ENCODE data around the gene PDGFRB. TPM values are rescaled to one million over a fixed set of nuclear protein-coding genes. Genes with fewer than 3 reads are reported as not detected.

Gene PDGFRB
- total RNA-seq, 1 donor from 2014 or later = 2.3 TPM

- Mint-ChIP-seq H3K27ac (peak overlapping the region; percentile 5), H3K36me3 (ENCODE audit: insufficient read depth) (no peaks in the 10 kb centered on the region), H3K4me1 (ENCODE audit: low read depth) (peaks cover 5% of the 10 kb centered on the region), H3K9me3 (ENCODE audit: low read depth) (no peaks in the 10 kb centered on the region), H3K4me3 (ENCODE audit: low read depth) (no peak overlapping the region), H3K27me3 (peaks cover 28% of the 10 kb centered on the region)
- DNase-seq (ENCODE audit: low spot score, unreplicated experiment) = no peak
- TF ChIP-seq CTCF (IDR thresholded peaks at IDR 0.05; ENCODE audit: unreplicated experiment) = no peak
Observed at GRCh38 chr5:150078802-150079689, 76.6 kb downstream of the PDGFRB start.

GRCh38 chr5:150077996-150078801, 77.4 kb downstream of the PDGFRB start:
- Mint-ChIP-seq H3K9me3 (ENCODE audit: low read depth) (no peaks in the 10 kb centered on the region), H3K4me1 (ENCODE audit: low read depth) (peaks cover 5% of the 10 kb centered on the region), H3K27me3 (peaks cover 21% of the 10 kb centered on the region), H3K27ac (peak overlapping the region; percentile 5), H3K4me3 (ENCODE audit: low read depth) (no peak overlapping the region), H3K36me3 (ENCODE audit: insufficient read depth) (no peaks in the 10 kb centered on the region)
- DNase-seq (ENCODE audit: low spot score, unreplicated experiment) = no peak
- no peak for TF ChIP-seq CTCF (IDR thresholded peaks at IDR 0.05; ENCODE audit: unreplicated experiment)

GRCh38 chr5:150077060-150077459, 78.6 kb downstream of the PDGFRB start:
- H3K4me1 Mint-ChIP-seq (ENCODE audit: low read depth) = peaks cover 5% of the 10 kb centered on the region

GRCh38 chr5:150075806-150076205, 79.8 kb downstream of the PDGFRB start:
- H3K4me1 Mint-ChIP-seq (ENCODE audit: low read depth) = peaks cover 5% of the 10 kb centered on the region
- no peak overlapping the region for H3K27ac Mint-ChIP-seq
- DNase-seq (ENCODE audit: low spot score, unreplicated experiment) = no peak
- TF ChIP-seq CTCF (IDR thresholded peaks at IDR 0.05; ENCODE audit: unreplicated experiment) = no peak
- H3K27me3 Mint-ChIP-seq = peaks cover 11% of the 10 kb centered on the region
- no peaks in the 10 kb centered on the region for H3K36me3 Mint-ChIP-seq (ENCODE audit: insufficient read depth)
- no peaks in the 10 kb centered on the region for H3K9me3 Mint-ChIP-seq (ENCODE audit: low read depth)
- no peak overlapping the region for H3K4me3 Mint-ChIP-seq (ENCODE audit: low read depth)

More at GRCh38 chr5:150077060-150077459, 78.6 kb downstream of the PDGFRB start:
- H3K27ac Mint-ChIP-seq = no peak overlapping the region
- no peaks in the 10 kb centered on the region for H3K36me3 Mint-ChIP-seq (ENCODE audit: insufficient read depth)
- no peak for DNase-seq (ENCODE audit: low spot score, unreplicated experiment)
- H3K9me3 Mint-ChIP-seq (ENCODE audit: low read depth) = no peaks in the 10 kb centered on the region
- TF ChIP-seq CTCF (IDR thresholded peaks at IDR 0.05; ENCODE audit: unreplicated experiment) = no peak
- no peak overlapping the region for H3K4me3 Mint-ChIP-seq (ENCODE audit: low read depth)
- peaks cover 17% of the 10 kb centered on the region for H3K27me3 Mint-ChIP-seq

- DNase-seq (ENCODE audit: low spot score, unreplicated experiment) = no peak
Observed at GRCh38 chr5:150075233-150075632, 80.4 kb downstream of the PDGFRB start.

More at GRCh38 chr5:150075233-150075632, 80.4 kb downstream of the PDGFRB start:
- Mint-ChIP-seq H3K4me3 (ENCODE audit: low read depth) (no peak overlapping the region), H3K36me3 (ENCODE audit: insufficient read depth) (no peaks in the 10 kb centered on the region), H3K9me3 (ENCODE audit: low read depth) (no peaks in the 10 kb centered on the region), H3K27ac (no peak overlapping the region), H3K27me3 (peaks cover 11% of the 10 kb centered on the region), H3K4me1 (ENCODE audit: low read depth) (peaks cover 5% of the 10 kb centered on the region)
- no peak for TF ChIP-seq CTCF (IDR thresholded peaks at IDR 0.05; ENCODE audit: unreplicated experiment)

All from progenitor cell of endocrine pancreas (in vitro differentiated cells).